GM21576 (cell line): ENCODE measurements around the gene G6PC1.

Source experiments
- ATAC-seq: cut with Tn5 transposase; IDR thresholded peaks from one replicate; pipeline ENCODE4 v1.9.1; 2021; ENCODE audit warnings: mild to moderate bottlenecking, moderate library complexity; ENCODE audit not compliant: unreplicated experiment

The G6PC1 gene

GRCh38 chr17:42929497-42929844 is 28.9 kb downstream of the G6PC1 start:
- no peak for ATAC-seq

- ATAC-seq: no peak
These were observed 37.4 kb downstream of the G6PC1 start for GRCh38 chr17:42937712-42938596.

GRCh38 chr17:42944211-42944610 is 43.6 kb downstream of the G6PC1 start:
- no peak for ATAC-seq

- no peak for ATAC-seq
These were observed 46.2 kb downstream of the G6PC1 start for GRCh38 chr17:42946812-42947211.

GRCh38 chr17:42950044-42950783 is 49.6 kb downstream of the G6PC1 start:
- ATAC-seq: no peak
